Epidermal melanocyte (primary cell): ENCODE measurements around the gene DNAAF3.
"Not testable (repeated sequence)": the region's sequence is repeated elsewhere in the genome, so short reads cannot be mapped to it uniquely, and the experiment has no call there.

ENCODE experiments used
- DNase-seq: peaks from one replicate; pipeline ENCODE4 v3.0.0; 2011; ENCODE audit warnings: low spot score; ENCODE audit not compliant: insufficient read length

Gene DNAAF3

GRCh38 chr19:55176076-55176475 lies 9.7 kb upstream of the DNAAF3 start:
- DNase-seq: peak; percentile 52

- no peak for DNase-seq
These were observed 8.9 kb upstream of the DNAAF3 start for GRCh38 chr19:55175117-55175867.

GRCh38 chr19:55174425-55175116 lies 8.2 kb upstream of the DNAAF3 start:
- peak; percentile 13 for DNase-seq

GRCh38 chr19:55173714-55174409 lies 7.4 kb upstream of the DNAAF3 start:
- peak; percentile 92 for DNase-seq

- DNase-seq: peak; percentile 14
These were observed 6.8 kb upstream of the DNAAF3 start for GRCh38 chr19:55173186-55173713.

- peak; percentile 18 for DNase-seq
These were observed 6.3 kb upstream of the DNAAF3 start for GRCh38 chr19:55172741-55173140.

GRCh38 chr19:55172318-55172717 lies 5.9 kb upstream of the DNAAF3 start:
- DNase-seq: not testable (repeated sequence)

GRCh38 chr19:55171440-55171839 lies 5.0 kb upstream of the DNAAF3 start:
- no peak for DNase-seq

GRCh38 chr19:55169136-55169535 lies 2.7 kb upstream of the DNAAF3 start:
- DNase-seq: no peak

GRCh38 chr19:55165952-55166529 lies 372 bp downstream of the DNAAF3 start:
- peak; percentile 79 for DNase-seq

GRCh38 chr19:55161571-55162322 lies 4.7 kb downstream of the DNAAF3 start:
- no peak for DNase-seq

GRCh38 chr19:55160986-55161365 lies 5.4 kb downstream of the DNAAF3 start:
- DNase-seq: no peak

GRCh38 chr19:55160128-55160985 lies 6.1 kb downstream of the DNAAF3 start:
- DNase-seq: peak; percentile 93

- DNase-seq: no peak
These were observed 7.3 kb downstream of the DNAAF3 start for GRCh38 chr19:55158848-55159749.

GRCh38 chr19:55158423-55158822 lies 8.0 kb downstream of the DNAAF3 start:
- no peak for DNase-seq

- DNase-seq: no peak
These were observed 9.1 kb downstream of the DNAAF3 start, which contains the start of gene TNNI3 for GRCh38 chr19:55157064-55157908. Gene TNNI3, minus strand, starts transcription at chr19:55157732. Its CDS starts 143 bp downstream, at chr19:55157589.

GRCh38 chr19:55156202-55157063 lies 10.0 kb downstream of the DNAAF3 start:
- DNase-seq: peak; percentile 79
